Measurements from ENCODE around the gene UBE2G1.

DNA sequence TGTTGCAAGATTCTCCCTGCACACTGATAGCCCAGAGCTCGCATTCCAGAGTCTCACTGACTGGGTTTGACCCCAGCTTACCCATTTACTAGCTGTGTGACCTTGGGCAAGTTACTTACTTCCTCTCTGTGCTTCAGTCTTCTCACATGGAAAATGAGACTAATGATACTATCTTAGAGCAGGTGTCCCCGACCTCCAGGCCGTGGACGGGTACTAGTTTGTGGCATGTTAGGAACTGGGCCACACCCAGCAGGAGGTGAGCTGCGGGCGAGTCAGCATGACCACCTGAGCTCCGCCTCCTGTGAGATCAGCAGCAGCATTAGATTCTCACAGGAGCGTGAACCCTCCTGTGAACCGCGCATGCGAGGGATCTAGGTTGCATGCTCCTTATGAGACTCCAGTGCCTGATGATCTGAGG lies 118.5 kb downstream of the UBE2G1 start:
- TF ChIP-seq EZH2phosphoT487 (IDR thresholded peaks at IDR 0.05; ENCODE audit: low read length) (no peak), EZH2 (optimal IDR thresholded peaks at IDR 0.05; ENCODE audit: low read depth, low read length) (no peak)
- TF ChIP-seq, protein P1, sequence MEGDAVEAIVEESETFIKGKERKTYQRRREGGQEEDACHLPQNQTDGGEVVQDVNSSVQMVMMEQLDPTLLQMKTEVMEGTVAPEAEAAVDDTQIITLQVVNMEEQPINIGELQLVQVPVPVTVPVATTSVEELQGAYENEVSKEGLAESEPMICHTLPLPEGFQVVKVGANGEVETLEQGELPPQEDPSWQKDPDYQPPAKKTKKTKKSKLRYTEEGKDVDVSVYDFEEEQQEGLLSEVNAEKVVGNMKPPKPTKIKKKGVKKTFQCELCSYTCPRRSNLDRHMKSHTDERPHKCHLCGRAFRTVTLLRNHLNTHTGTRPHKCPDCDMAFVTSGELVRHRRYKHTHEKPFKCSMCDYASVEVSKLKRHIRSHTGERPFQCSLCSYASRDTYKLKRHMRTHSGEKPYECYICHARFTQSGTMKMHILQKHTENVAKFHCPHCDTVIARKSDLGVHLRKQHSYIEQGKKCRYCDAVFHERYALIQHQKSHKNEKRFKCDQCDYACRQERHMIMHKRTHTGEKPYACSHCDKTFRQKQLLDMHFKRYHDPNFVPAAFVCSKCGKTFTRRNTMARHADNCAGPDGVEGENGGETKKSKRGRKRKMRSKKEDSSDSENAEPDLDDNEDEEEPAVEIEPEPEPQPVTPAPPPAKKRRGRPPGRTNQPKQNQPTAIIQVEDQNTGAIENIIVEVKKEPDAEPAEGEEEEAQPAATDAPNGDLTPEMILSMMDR (IDR thresholded peaks at IDR 0.05; ENCODE audit: low read length) = no peak

Measured in MM.1S (cell line).